GM12878 (cell line): ENCODE results near the gene COL7A1. TPM values are rescaled to one million over a fixed set of nuclear protein-coding genes. Genes with fewer than 3 reads are reported as not detected.

Experiments used
- ATAC-seq: fragments of 200-7000 bp; cut with Tn5 transposase; 3 replicates; pipeline ENCODE4 v1.9.1; 2020; ENCODE audit warnings: mild to moderate bottlenecking, moderate library complexity
- BruUV-seq: library from RNA; stranded (reverse); fragments of 400-500 nt; replicated peaks from 2 replicates; lab custom pipeline; 2021; lab: Mats Ljungman, UMichigan
- CTCF ChIA-PET: fragments of 300-600 bp; sonication (Branson Sonifier 250); formaldehyde crosslinking; extraction: SDS; loops from one replicate; lab custom pipeline; 2021; ENCODE audit warnings: inconsistent platforms; lab: Yijun Ruan, JAX
- POLR2A ChIA-PET: fragments of 350-600 bp; formaldehyde crosslinking; extraction: SDS; loops from one replicate; lab custom pipeline; 2021; ENCODE audit warnings: inconsistent platforms; lab: Charles Lee
- RAD21 ChIA-PET: fragments of 300-600 bp; sonication (Branson Sonifier 250); formaldehyde crosslinking; loops from one replicate; lab custom pipeline; 2023; ENCODE audit warnings: antibody characterized with exemption; ENCODE audit not compliant: unreplicated experiment; lab: Charles Lee
- SMC1A ChIA-PET: fragments of 300-600 bp; sonication (Branson Sonifier 250); formaldehyde crosslinking; loops from one replicate; lab custom pipeline; 2023; ENCODE audit not compliant: unreplicated experiment, uncharacterized antibody; lab: Charles Lee
- DNase-seq: peaks from one replicate; pipeline ENCODE4 v3.0.0-alpha.2; 2011; ENCODE audit warnings: low read depth, low spot score
- FAIRE-seq: peaks from 3 replicates; lab custom pipeline; 2011; peaks lifted over from hg19 to GRCh38; lab: Jason Lieb, UNC
- H2AFZ ChIP-seq: 2 replicates; pipeline ENCODE4 v1.6.0; 2011; ENCODE audit warnings: low read depth, low read length, control low read depth; ENCODE audit not compliant: control insufficient read depth
- H3K27ac ChIP-seq: 2 replicates; pipeline ENCODE4 v1.5.1; 2011; ENCODE audit warnings: control low read depth; ENCODE audit not compliant: control insufficient read depth, insufficient read depth
- H3K27me3 ChIP-seq, 2 experiments: replicated peaks in 1 of 2; 2 replicates each; pipeline versions ENCODE4 v1.6.0 to v1.6.1; 2011; ENCODE audit warnings: low read length in 1 of 2; ENCODE audit not compliant: control insufficient read depth in 2 of 2, insufficient read depth in 2 of 2
- H3K36me3 ChIP-seq, 2 experiments: 2 replicates each; pipeline ENCODE4 v1.5.1; 2011; ENCODE audit warnings: low read length in 1 of 2; ENCODE audit not compliant: control insufficient read depth in 2 of 2, insufficient read depth in 2 of 2
- H3K4me1 ChIP-seq: 2 replicates; pipeline ENCODE4 v1.6.1; 2011; ENCODE audit warnings: mild to moderate bottlenecking, low read length, moderate library complexity, mixed read lengths; ENCODE audit not compliant: control insufficient read depth, insufficient read depth
- H3K4me2 ChIP-seq: 2 replicates; pipeline ENCODE4 v1.6.0; 2011; ENCODE audit warnings: control low read depth; ENCODE audit not compliant: control insufficient read depth, insufficient read depth
- H3K4me3 ChIP-seq: fragments of 200-600 bp; sonication (generic); 2 replicates; pipeline ENCODE4 v1.5.1; 2016
- H3K79me2 ChIP-seq: 2 replicates; pipeline ENCODE4 v1.6.0; 2011; ENCODE audit warnings: low read length; ENCODE audit not compliant: control insufficient read depth, insufficient read depth
- H3K9ac ChIP-seq: 2 replicates; pipeline ENCODE4 v1.8.0; 2011; ENCODE audit warnings: low read length, control low read depth, mixed read lengths; ENCODE audit not compliant: control insufficient read depth, insufficient read depth
- H3K9me3 ChIP-seq: replicated peaks from 3 replicates; pipeline ENCODE4 v1.5.1; 2011; ENCODE audit warnings: mild to moderate bottlenecking, low read length; ENCODE audit not compliant: control insufficient read depth, insufficient read depth
- H4K20me1 ChIP-seq: 2 replicates; pipeline ENCODE4 v1.6.0; 2011; ENCODE audit not compliant: control insufficient read depth, insufficient read depth
- DPF2 ChIP-seq: fragments of 450-650 bp; IDR thresholded peaks from 2 replicates; pipeline ENCODE4 v1.6.1; 2017; ENCODE audit warnings: mild to moderate bottlenecking
- EGR1 ChIP-seq, 2 experiments: IDR thresholded peaks; 1 replicate in 1 of 2; 2 replicates in 1 of 2; pipeline ENCODE4 v1.6.1; 2011 to 2012; ENCODE audit warnings: low read depth in 2 of 2, low read length in 2 of 2, borderline replicate concordance in 1 of 2, mild to moderate bottlenecking in 1 of 2, moderate library complexity in 1 of 2
- ESRRA ChIP-seq: IDR thresholded peaks from 2 replicates; pipeline ENCODE4 v1.6.1; 2012; ENCODE audit warnings: mild to moderate bottlenecking, low read length, improper control_type of control experiment
- HCFC1 ChIP-seq: fragments of 150-350 bp; IDR thresholded peaks from 2 replicates; pipeline ENCODE4 v1.6.1; 2014; ENCODE audit warnings: low read length
- IKZF1 ChIP-seq: fragments of 450-650 bp; conservative IDR thresholded peaks from 2 replicates; pipeline ENCODE4 v1.6.1; 2017; ENCODE audit warnings: antibody characterized with exemption, mild to moderate bottlenecking
- IRF4 ChIP-seq: IDR thresholded peaks from 2 replicates; pipeline ENCODE4 v1.6.1; 2011; ENCODE audit warnings: low read depth, low read length
- LARP7 ChIP-seq: fragments of 450-650 bp; IDR thresholded peaks from 2 replicates; pipeline ENCODE4 v1.6.1; 2017; ENCODE audit warnings: mild to moderate bottlenecking
- NFIC ChIP-seq: IDR thresholded peaks from 2 replicates; pipeline ENCODE4 v1.6.1; 2012; ENCODE audit warnings: low read depth, mild to moderate bottlenecking, inconsistent platforms, low read length, moderate library complexity
- POLR2AphosphoS2 ChIP-seq: IDR thresholded peaks from 2 replicates; pipeline ENCODE4 v1.6.1; 2011; ENCODE audit warnings: low read depth, mild to moderate bottlenecking, low read length, improper control_type of control experiment, moderate library complexity
- RCOR1 ChIP-seq: conservative IDR thresholded peaks from 2 replicates; pipeline ENCODE4 v1.6.1; 2012; ENCODE audit warnings: low read depth, low read length, improper control_type of control experiment
- SIX5 ChIP-seq: IDR thresholded peaks from 2 replicates; pipeline ENCODE4 v1.6.1; 2011; ENCODE audit warnings: mild to moderate bottlenecking, low read depth, low read length, moderate library complexity; ENCODE audit not compliant: severe bottlenecking
- SMAD1 ChIP-seq: fragments of 450-650 bp; IDR thresholded peaks from 2 replicates; pipeline ENCODE4 v1.6.1; 2018; ENCODE audit warnings: mild to moderate bottlenecking, low read depth; ENCODE audit not compliant: partially characterized antibody
- SP1 ChIP-seq: IDR thresholded peaks from one replicate; pipeline ENCODE4 v1.6.1; 2011; ENCODE audit warnings: low read depth, low read length
- SREBF2 ChIP-seq: IDR thresholded peaks from 2 replicates; pipeline ENCODE4 v1.6.1; 2012; ENCODE audit warnings: mild to moderate bottlenecking, low read length
- ZNF622 ChIP-seq: fragments of 450-650 bp; IDR thresholded peaks from 2 replicates; pipeline ENCODE4 v1.6.1; 2017; ENCODE audit warnings: mild to moderate bottlenecking, inconsistent platforms
- WGBS: methylation state at CpG from one replicate; pipeline ENCODE4 v1.1.6; 2016; ENCODE audit warnings: low lambda C conversion rate; ENCODE audit not compliant: insufficient replicate concordance, insufficient coverage; ENCODE audit errors: missing lambda C conversion rate; 5-methylcytosine and 5-hydroxymethylcytosine counted together
- in situ Hi-C: fragments of 300-500 bp; cut with MboI; formaldehyde crosslinking; loops from 9 replicates; pipeline ENCODE4 v1.14.3; 2018; ENCODE audit warnings: mixed read lengths
- intact Hi-C: fragments of 100-400 bp; cut with micrococcal nuclease; formaldehyde crosslinking; loops from one replicate; pipeline ENCODE4 v1.14.2; 2022; ENCODE audit not compliant: unreplicated experiment
- polyA plus RNA-seq, 11 experiments: library from polyadenylated mRNA; depleted of rRNA in 4 of 11; unstranded in 6 of 11; stranded (reverse) in 5 of 11; fragments of >200 nt; fragmentation: Nextera tagmentation in 4 of 11; fragmentation: Illumina TruSeq in 1 of 11; extraction: Ambion mirVana in 4 of 11; extraction: Trizol in 1 of 11; gene quantifications; 1 replicate in 1 of 11; 2 replicates in 10 of 11; pipeline versions ENCODE4 v1.2.1 to v1.2.3, GENCODE V29; 2011 to 2016; ENCODE audit warnings: inconsistent platforms in 2 of 11, missing spikeins in 2 of 11, low read depth in 1 of 11
- total RNA-seq, 4 experiments: library from RNA; depleted of rRNA in 3 of 4; stranded (reverse); fragments of >200 nt in 3 of 4; fragmentation: Illumina TruSeq in 1 of 4; extraction: Trizol in 1 of 4; gene quantifications; 2 replicates each; pipeline versions ENCODE4 v1.2.1 to v1.2.3, GENCODE V29; 2013 to 2021
- TF ChIP-seq, protein P1 (sequence below): IDR thresholded peaks from 2 replicates; pipeline ENCODE4 v1.6.1; 2012; ENCODE audit warnings: low read length, inconsistent platforms
- TF ChIP-seq, protein P2 (sequence below): IDR thresholded peaks from 2 replicates; pipeline ENCODE4 v1.6.1; 2012; ENCODE audit warnings: mild to moderate bottlenecking, low read depth, low read length

The COL7A1 gene
- total and polyA plus RNA-seq, 10 of the 15 experiments (the other 5 are each of a cell fraction or from before 2014, with no cell fraction given), result 0.01 to 1.9 (median 0.29) TPM; not detected in 1

GRCh38 chr3:48636149-48636655 lies 41.1 kb upstream of the COL7A1 start:
- H3K9ac ChIP-seq, result peak overlapping the region; percentile 23; the same call in 1 of the 2 replicates

More at GRCh38 chr3:48636149-48636655, 41.1 kb upstream of the COL7A1 start:
- peaks cover 11% of the 10 kb centered on the region; the same call in 1 of the 2 replicates for H3K4me1 ChIP-seq
- in situ Hi-C loops (no loop called here), intact Hi-C loops (no loop called here)
- H3K36me3 ChIP-seq, result peaks cover 0 to 2% of the 10 kb centered on the region in 2 experiments; a peak in 1 of 4 replicates
- BruUV-seq, result no TSS peak
- no peaks in the 10 kb centered on the region for H3K27me3 ChIP-seq
- ChIA-PET CTCF (interaction anchor here (0.8 to 4.6 kb wide), 24 partner anchors 13 to 458 kb away, joined by 3 to 48 read pairs (median 5); partner anchors contain the start of genes CCDC51, CELSR3, NCKIPSD and PFKFB4), RAD21 (interaction anchor here (0.7 to 3.5 kb wide), 12 partner anchors 26 to 482 kb away, joined by 3 to 32 read pairs (median 4); partner anchors contain the start of genes ATRIP, PFKFB4 and UQCRC1), POLR2A (interaction anchor here (0.6 to 1.8 kb wide), 4 partner anchors 25 to 189 kb away, joined by 3 to 7 read pairs (median 3); partner anchors contain the start of genes ATRIP and PFKFB4), SMC1A (interaction anchor here (1.0 to 2.2 kb wide), 6 partner anchors 25 to 200 kb away, joined by 3 to 6 read pairs (median 4); partner anchors contain the start of gene PFKFB4)
- FAIRE-seq (no peak), DNase-seq (no peak), ATAC-seq (no peak)
- TF ChIP-seq IKZF1, result no peak
- TF ChIP-seq SREBF2, result no peak
- TF ChIP-seq ZNF622, result no peak
- no peak for TF ChIP-seq HCFC1
- no peak for TF ChIP-seq SMAD1
- TF ChIP-seq, protein P1, sequence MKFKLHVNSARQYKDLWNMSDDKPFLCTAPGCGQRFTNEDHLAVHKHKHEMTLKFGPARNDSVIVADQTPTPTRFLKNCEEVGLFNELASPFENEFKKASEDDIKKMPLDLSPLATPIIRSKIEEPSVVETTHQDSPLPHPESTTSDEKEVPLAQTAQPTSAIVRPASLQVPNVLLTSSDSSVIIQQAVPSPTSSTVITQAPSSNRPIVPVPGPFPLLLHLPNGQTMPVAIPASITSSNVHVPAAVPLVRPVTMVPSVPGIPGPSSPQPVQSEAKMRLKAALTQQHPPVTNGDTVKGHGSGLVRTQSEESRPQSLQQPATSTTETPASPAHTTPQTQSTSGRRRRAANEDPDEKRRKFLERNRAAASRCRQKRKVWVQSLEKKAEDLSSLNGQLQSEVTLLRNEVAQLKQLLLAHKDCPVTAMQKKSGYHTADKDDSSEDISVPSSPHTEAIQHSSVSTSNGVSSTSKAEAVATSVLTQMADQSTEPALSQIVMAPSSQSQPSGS, result no peak
- no peak for TF ChIP-seq DPF2
- no peak for TF ChIP-seq SP1
- no peak for TF ChIP-seq NFIC
- no peak for TF ChIP-seq SIX5
- TF ChIP-seq EGR1 (IDR thresholded peaks at IDR 0.05; ENCODE audit: borderline replicate concordance in 1 of 2, low read depth in 2 of 2, low read length in 2 of 2), result no peak
- TF ChIP-seq RCOR1, result no peak
- no peak for TF ChIP-seq POLR2AphosphoS2
- TF ChIP-seq, protein P2, sequence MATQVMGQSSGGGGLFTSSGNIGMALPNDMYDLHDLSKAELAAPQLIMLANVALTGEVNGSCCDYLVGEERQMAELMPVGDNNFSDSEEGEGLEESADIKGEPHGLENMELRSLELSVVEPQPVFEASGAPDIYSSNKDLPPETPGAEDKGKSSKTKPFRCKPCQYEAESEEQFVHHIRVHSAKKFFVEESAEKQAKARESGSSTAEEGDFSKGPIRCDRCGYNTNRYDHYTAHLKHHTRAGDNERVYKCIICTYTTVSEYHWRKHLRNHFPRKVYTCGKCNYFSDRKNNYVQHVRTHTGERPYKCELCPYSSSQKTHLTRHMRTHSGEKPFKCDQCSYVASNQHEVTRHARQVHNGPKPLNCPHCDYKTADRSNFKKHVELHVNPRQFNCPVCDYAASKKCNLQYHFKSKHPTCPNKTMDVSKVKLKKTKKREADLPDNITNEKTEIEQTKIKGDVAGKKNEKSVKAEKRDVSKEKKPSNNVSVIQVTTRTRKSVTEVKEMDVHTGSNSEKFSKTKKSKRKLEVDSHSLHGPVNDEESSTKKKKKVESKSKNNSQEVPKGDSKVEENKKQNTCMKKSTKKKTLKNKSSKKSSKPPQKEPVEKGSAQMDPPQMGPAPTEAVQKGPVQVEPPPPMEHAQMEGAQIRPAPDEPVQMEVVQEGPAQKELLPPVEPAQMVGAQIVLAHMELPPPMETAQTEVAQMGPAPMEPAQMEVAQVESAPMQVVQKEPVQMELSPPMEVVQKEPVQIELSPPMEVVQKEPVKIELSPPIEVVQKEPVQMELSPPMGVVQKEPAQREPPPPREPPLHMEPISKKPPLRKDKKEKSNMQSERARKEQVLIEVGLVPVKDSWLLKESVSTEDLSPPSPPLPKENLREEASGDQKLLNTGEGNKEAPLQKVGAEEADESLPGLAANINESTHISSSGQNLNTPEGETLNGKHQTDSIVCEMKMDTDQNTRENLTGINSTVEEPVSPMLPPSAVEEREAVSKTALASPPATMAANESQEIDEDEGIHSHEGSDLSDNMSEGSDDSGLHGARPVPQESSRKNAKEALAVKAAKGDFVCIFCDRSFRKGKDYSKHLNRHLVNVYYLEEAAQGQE, result no peak
- TF ChIP-seq ESRRA, result no peak
- no peak for TF ChIP-seq IRF4
- TF ChIP-seq LARP7, result no peak
- H3K27ac ChIP-seq, result peak overlapping the region; percentile 38; the same call in 1 of the 2 replicates
- peaks cover 3% of the 10 kb centered on the region for H3K79me2 ChIP-seq
- no peaks in the 10 kb centered on the region for H3K9me3 ChIP-seq
- H3K4me3 ChIP-seq, result peak overlapping the region; percentile 77
- whole genome bisulfite sequencing, result 46% methylated on average over 10 of the region's 10 CpGs
- H4K20me1 ChIP-seq, result no peaks in the 10 kb centered on the region
- peak overlapping the region; percentile 70 for H3K4me2 ChIP-seq
- H2AFZ ChIP-seq, result peak overlapping the region; percentile 85
